ENCODE measurements around the gene LASP1. TPM values are rescaled to one million over a fixed set of nuclear protein-coding genes. Genes with fewer than 3 reads are reported as not detected.

Gene LASP1
- total and polyA plus RNA-seq, 2 of the 8 experiments (the other 6 are each of a cell fraction or from before 2014, with no cell fraction given): 114 to 180 TPM

GRCh38 chr17:38940404-38940803 is 70.5 kb downstream of the LASP1 start (continued):
- TF ChIP-seq RBBP5 (IDR thresholded peaks at IDR 0.05; ENCODE audit: borderline replicate concordance, low read depth, low read length): no peak
- no peak for TF ChIP-seq CBX5 (IDR thresholded peaks at IDR 0.05; ENCODE audit: low read depth, low read length)
- TF ChIP-seq CBX8 (IDR thresholded peaks at IDR 0.05; ENCODE audit: borderline replicate concordance, low read depth, low read length): no peak
- TF ChIP-seq BRCA1 (IDR thresholded peaks at IDR 0.05; ENCODE audit: low read depth, low read length): no peak
- no peak for TF ChIP-seq CHD1 (IDR thresholded peaks at IDR 0.05; ENCODE audit: low read depth, low read length)
- TF ChIP-seq TCF12 (IDR thresholded peaks at IDR 0.05; ENCODE audit: low read depth, low read length): no peak

All from H1 (cell line).